Measurements from ENCODE around the gene OGA. TPM values are rescaled to one million over a fixed set of nuclear protein-coding genes. Genes with fewer than 3 reads are reported as not detected.

The OGA gene
- total and polyA plus RNA-seq, 9 of the 15 experiments (the other 6 are each of a cell fraction or from before 2014, with no cell fraction given) = 13.5 to 73.5 (median 59.5) TPM

DNA sequence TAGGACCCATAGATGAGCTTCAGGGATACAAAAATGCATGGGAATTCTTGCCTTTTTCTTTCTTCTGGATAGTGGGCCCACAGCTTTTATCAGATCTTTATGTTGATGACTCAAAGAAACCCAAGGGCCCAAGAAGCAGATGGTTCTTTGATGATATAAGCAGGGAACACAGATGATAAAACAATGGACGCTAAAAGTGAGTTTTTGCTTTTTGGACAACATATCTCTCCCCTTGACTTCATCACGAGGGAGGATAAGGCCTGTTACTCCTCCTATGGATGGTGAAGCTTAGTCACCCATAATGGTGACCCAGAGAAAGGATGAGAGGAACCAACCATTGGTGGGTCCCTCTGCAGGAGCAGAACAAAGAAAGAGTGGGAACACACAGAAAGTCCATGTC lies 6.5 kb upstream of the OGA start (continued):
- TF ChIP-seq ZNF197 (CRISPR knock-in tag; IDR thresholded peaks at IDR 0.05; ENCODE audit: low read depth) (no peak), SLC30A9 (CRISPR knock-in tag; IDR thresholded peaks at IDR 0.05) (no peak), ZEB2 (IDR thresholded peaks at IDR 0.05) (no peak), HNRNPK (IDR thresholded peaks at IDR 0.05; ENCODE audit: low read depth, low read length, poor library complexity, severe bottlenecking) (no peak), SREBF1 (IDR thresholded peaks at IDR 0.05; ENCODE audit: borderline replicate concordance, low read depth, low read length) (no peak), SMAD2 (IDR thresholded peaks at IDR 0.05; ENCODE audit: low read depth, low read length) (no peak), DDX20 (tag; IDR thresholded peaks at IDR 0.05; ENCODE audit: low read depth) (no peak), MCM3 (IDR thresholded peaks at IDR 0.05) (no peak), ZNF507 (tag; conservative IDR thresholded peaks at IDR 0.05) (no peak)
- TF ChIP-seq, protein P1, sequence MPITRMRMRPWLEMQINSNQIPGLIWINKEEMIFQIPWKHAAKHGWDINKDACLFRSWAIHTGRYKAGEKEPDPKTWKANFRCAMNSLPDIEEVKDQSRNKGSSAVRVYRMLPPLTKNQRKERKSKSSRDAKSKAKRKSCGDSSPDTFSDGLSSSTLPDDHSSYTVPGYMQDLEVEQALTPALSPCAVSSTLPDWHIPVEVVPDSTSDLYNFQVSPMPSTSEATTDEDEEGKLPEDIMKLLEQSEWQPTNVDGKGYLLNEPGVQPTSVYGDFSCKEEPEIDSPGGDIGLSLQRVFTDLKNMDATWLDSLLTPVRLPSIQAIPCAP (CRISPR knock-in tag; IDR thresholded peaks at IDR 0.05; ENCODE audit: borderline replicate concordance) = no peak
- TF ChIP-seq, protein P2, sequence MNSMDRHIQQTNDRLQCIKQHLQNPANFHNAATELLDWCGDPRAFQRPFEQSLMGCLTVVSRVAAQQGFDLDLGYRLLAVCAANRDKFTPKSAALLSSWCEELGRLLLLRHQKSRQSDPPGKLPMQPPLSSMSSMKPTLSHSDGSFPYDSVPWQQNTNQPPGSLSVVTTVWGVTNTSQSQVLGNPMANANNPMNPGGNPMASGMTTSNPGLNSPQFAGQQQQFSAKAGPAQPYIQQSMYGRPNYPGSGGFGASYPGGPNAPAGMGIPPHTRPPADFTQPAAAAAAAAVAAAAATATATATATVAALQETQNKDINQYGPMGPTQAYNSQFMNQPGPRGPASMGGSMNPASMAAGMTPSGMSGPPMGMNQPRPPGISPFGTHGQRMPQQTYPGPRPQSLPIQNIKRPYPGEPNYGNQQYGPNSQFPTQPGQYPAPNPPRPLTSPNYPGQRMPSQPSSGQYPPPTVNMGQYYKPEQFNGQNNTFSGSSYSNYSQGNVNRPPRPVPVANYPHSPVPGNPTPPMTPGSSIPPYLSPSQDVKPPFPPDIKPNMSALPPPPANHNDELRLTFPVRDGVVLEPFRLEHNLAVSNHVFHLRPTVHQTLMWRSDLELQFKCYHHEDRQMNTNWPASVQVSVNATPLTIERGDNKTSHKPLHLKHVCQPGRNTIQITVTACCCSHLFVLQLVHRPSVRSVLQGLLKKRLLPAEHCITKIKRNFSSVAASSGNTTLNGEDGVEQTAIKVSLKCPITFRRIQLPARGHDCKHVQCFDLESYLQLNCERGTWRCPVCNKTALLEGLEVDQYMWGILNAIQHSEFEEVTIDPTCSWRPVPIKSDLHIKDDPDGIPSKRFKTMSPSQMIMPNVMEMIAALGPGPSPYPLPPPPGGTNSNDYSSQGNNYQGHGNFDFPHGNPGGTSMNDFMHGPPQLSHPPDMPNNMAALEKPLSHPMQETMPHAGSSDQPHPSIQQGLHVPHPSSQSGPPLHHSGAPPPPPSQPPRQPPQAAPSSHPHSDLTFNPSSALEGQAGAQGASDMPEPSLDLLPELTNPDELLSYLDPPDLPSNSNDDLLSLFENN (IDR thresholded peaks at IDR 0.05; ENCODE audit: low read depth in 2 of 2, low read length in 2 of 2) = 0 out of 4 replicates have a peak, but pooled peaks of 1 of the 2 experiments have one; percentile 33
- TF ChIP-seq, protein P3, sequence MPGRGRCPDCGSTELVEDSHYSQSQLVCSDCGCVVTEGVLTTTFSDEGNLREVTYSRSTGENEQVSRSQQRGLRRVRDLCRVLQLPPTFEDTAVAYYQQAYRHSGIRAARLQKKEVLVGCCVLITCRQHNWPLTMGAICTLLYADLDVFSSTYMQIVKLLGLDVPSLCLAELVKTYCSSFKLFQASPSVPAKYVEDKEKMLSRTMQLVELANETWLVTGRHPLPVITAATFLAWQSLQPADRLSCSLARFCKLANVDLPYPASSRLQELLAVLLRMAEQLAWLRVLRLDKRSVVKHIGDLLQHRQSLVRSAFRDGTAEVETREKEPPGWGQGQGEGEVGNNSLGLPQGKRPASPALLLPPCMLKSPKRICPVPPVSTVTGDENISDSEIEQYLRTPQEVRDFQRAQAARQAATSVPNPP (IDR thresholded peaks at IDR 0.05; ENCODE audit: borderline replicate concordance, insufficient read depth, insufficient read length) = no peak
- TF ChIP-seq, protein P4, sequence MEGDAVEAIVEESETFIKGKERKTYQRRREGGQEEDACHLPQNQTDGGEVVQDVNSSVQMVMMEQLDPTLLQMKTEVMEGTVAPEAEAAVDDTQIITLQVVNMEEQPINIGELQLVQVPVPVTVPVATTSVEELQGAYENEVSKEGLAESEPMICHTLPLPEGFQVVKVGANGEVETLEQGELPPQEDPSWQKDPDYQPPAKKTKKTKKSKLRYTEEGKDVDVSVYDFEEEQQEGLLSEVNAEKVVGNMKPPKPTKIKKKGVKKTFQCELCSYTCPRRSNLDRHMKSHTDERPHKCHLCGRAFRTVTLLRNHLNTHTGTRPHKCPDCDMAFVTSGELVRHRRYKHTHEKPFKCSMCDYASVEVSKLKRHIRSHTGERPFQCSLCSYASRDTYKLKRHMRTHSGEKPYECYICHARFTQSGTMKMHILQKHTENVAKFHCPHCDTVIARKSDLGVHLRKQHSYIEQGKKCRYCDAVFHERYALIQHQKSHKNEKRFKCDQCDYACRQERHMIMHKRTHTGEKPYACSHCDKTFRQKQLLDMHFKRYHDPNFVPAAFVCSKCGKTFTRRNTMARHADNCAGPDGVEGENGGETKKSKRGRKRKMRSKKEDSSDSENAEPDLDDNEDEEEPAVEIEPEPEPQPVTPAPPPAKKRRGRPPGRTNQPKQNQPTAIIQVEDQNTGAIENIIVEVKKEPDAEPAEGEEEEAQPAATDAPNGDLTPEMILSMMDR (IDR thresholded peaks at IDR 0.05 in 2 of 3, conservative IDR thresholded peaks at IDR 0.05 in 1 of 3; ENCODE audit: insufficient read depth in 2 of 3, low read depth in 1 of 3, low read length in 3 of 3) = no peak
- TF ChIP-seq, protein P5, sequence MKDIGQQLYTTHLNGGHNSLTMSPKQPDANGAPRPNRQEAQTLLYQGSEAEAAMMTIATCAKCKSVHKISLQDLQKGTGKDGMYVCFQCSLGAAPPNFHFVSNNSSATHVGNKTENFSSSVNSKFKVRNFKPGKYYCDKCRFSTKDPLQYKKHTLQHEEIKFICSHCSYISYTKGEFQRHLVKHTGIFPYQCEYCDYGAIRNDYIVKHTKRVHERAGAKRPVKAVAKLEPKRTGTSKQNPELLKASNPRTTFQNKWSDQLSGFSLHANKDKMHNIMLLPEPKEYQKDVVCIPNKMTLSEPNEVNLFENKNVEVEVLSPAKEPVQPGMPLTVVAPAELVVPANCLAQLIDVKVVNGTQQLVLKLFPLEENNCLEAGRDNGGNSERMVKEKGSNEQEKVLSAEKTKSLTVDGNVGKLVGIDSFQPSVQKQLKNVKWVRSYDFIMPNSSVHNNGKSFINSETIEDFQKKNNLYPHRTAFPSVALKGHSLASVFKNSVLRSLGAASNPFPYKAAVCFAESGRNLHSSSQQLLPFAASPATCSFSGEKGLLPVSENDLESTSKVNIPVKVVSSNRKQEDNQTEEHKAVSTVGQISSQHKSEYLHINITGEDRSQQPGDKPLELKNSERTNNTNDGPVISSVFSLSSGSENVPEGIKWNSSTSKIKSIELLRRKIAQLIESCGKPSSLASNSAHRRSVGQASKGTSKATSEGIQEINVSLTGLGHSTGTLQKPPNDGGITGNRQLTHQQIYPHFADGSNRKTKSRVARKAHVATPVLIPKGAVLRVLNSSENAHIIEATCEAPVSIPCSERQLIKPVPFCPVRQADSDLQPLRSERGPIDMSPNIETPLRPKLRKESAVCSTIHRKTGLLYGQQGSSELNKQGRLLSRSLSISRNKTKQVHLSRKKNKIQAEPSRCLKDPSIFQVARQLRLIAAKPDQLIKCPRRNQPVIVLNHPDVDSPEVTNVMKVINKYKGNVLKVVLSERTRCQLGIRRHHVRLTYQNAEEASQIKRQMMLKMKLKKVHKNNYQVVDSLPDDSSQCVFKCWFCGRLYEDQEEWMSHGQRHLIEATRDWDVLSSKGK (CRISPR knock-in tag; IDR thresholded peaks at IDR 0.05) = no peak
- TF ChIP-seq, protein P6, sequence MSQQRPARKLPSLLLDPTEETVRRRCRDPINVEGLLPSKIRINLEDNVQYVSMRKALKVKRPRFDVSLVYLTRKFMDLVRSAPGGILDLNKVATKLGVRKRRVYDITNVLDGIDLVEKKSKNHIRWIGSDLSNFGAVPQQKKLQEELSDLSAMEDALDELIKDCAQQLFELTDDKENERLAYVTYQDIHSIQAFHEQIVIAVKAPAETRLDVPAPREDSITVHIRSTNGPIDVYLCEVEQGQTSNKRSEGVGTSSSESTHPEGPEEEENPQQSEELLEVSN (IDR thresholded peaks at IDR 0.05; ENCODE audit: borderline replicate concordance in 1 of 2, extremely low read depth in 1 of 2, insufficient read depth in 1 of 2, insufficient read length in 1 of 2, low read depth in 1 of 2, low read length in 1 of 2, poor library complexity in 1 of 2, severe bottlenecking in 1 of 2) = no peak

Measured in K562 (cell line).